ENCODE data around the gene ODAD3.
A peak's percentile ranks its signal among the peaks of the same experiment; 100 is the strongest.
"Not testable (repeated sequence)": the region's sequence is repeated elsewhere in the genome, so short reads cannot be mapped to it uniquely, and the experiment has no call there.

Gene ODAD3

DNA sequence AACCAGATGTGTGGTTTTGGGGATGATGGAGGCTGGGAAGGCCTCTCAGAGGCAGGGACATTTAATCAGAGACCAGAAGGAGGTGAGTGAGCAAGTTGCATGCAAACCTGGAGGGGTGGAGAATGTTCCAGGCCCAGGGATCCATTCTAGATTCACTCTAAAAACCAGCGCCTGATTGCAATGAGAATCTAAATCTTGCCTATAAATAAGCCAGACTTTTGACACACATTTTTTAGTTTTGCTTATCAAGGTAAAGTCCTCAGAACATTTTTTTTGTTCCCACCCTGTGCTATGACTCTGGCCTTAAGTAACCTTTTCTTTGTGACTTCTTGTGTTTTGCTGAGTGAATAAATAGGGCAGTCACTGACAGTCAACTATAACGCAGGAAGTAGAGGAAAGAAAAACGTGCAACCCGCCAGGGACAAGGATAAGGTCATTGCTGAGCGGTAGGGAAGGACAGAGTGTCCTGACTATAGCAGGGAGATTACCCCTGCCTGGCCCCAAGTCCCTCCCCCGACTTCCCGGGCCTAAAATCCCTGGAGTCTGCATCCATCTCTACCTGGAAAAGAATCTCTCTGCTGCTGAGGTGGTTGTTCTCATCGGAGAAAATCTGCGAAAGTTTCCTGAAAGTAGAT lies 30.2 kb downstream of the ODAD3 start:
- DNase-seq (ENCODE audit: low read depth) = no peak

DNA sequence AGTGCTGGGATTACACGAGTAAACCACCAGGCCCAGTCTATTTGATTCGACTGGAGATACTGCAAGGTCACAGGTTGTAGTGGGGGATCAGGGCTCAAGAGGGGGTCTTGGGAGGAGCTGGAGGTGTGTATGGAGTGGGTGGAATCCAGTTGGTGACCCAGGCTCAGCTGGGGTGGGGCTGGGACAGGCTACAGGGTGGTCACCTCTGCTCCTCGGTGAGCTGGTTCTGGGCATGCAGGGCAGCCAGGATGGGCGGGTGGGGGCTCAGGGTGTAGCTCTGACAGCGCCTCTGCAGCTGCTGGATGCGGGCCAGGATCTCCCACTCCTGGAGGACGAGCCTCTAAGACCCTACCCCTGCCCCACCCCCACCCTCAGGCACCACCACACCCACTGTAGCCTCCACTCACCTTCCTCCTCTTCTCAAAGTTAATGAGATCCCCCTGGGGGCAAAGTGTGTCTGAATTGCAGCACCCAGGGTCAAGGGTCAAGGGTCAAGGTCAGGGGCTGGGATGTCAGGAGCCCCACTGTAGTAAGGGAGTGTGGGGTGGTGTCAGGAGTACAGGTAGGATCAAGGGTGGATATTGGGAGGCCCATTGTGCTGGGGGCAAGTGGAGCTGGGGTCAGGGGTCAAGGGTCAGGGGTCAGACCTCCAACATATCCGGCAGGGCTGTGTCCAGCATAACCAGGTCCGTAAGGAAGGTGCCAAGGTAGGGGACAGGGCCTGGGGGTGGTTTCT lies 32.9 kb downstream of the ODAD3 start:
- no peak for DNase-seq (ENCODE audit: low read depth)

DNA sequence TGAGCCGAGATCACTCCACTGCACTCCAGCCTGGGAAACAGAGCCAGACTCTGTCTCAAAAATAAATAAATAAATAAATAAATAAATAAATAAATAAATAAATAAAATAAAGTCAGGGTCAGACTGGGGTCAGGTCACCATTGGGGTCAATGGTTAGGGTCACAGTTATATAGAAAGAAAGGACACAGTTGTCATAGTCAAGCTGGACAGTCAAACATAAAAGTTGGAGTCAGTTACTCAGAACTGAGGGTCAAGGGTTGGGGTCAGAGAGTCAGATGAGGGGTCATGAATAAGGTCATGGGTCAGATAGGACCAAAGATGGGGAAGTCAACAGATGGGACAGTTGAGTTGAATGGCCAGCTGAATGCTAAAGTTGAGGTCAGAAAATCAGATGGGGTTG lies 34.1 kb downstream of the ODAD3 start:
- no peak for DNase-seq (ENCODE audit: low read depth)

DNA sequence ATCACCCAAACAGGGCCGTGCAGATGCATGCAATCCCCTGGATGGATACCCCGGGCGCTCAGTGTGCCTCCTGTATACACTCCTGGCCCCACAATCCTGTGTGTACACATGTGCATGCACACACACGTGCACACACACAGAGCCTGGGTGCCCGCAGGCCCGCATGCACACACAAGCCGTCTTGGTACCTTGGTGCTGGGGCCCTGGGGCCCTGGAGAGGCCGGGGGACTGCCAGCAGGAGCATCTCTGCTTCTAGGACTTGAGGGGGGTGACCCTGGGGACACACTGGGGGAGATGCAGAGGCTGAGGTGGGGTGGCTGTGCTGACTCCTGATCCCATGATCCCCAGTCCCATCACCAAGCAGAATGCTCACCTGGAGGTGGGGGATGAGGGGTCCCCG lies 35.3 kb downstream of the ODAD3 start:
- no peak for DNase-seq (ENCODE audit: low read depth)

DNA sequence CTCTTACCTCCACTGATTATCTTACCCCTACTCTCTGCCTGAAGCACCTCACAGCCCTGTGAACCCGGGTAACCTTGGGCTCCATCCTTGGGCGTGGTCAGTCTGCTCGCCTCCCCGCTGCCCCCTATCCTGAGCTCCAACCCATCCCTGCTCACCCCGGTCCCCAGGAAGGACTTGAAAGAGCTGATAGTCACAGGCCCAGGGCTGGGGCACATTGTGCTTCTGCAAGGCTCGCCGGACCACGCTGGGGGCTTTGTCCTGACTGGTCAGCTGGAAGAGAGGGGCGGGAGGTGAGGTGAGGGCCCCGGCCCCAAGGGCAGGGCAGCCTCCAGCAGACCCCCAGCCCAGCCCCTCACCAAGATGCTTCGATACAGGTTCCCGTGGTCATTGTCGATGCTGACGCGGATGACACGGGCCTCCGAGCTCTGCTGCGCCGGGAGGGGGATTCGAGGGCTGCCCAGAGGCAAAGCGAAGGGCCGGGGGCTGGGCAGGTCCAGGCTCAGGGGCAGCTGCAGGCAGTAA lies 37.8 kb downstream of the ODAD3 start:
- DNase-seq (ENCODE audit: low read depth) = no peak

DNA sequence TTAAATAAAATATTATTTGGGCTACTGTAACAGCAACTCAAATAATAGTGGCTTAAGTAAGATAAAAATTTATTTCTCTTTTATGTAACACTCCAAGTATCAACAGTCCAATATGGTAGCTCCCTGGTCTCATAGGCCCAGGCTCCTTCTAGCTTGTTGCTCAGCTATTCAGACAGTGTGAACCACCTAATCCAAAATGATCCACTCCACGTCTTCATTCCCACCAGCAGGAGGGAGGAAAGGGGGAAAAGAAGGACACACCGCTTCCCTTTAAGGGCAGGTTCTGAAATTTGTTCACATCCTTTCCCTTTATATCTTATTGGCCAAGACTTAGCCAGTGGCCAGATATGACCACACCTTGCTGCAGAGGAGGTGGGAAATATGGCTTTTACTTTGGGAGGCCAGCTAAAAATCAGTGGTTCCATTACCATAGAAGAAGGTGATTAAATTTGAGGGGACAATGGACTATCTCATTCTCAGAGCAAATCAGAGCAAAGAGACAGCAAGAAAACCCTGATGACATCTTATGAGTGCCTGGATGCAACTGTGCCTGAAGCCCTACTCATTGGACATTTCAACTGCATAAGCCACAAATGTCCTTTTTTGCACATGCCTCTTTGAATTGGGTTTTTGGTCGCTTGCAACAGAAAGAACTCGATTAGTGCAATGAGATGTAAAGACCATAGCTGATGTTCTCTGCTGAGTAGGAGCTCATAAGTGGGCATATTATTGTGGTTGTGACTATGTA lies 43.8 kb downstream of the ODAD3 start:
- DNase-seq (ENCODE audit: low read depth) = no peak

DNA sequence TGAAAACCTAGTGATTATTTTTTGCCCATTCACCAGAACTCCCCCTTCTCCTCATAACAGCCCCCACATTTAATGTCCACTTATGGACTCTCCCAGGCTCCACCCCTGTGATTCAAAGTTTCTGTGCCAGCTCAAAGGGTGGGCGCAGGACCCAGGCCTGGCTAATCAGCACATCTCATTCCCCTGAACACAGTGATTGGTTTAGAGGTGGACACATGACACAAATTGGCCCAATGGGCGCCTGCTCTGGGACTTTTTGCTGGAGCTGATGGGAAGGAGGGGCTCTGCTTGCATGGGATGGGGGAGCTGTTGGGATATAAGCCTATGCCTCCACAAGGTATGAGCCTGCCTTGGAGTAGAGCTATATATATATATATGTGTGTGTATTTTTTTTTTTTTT lies 44.6 kb downstream of the ODAD3 start:
- no peak for DNase-seq (ENCODE audit: low read depth)

DNA sequence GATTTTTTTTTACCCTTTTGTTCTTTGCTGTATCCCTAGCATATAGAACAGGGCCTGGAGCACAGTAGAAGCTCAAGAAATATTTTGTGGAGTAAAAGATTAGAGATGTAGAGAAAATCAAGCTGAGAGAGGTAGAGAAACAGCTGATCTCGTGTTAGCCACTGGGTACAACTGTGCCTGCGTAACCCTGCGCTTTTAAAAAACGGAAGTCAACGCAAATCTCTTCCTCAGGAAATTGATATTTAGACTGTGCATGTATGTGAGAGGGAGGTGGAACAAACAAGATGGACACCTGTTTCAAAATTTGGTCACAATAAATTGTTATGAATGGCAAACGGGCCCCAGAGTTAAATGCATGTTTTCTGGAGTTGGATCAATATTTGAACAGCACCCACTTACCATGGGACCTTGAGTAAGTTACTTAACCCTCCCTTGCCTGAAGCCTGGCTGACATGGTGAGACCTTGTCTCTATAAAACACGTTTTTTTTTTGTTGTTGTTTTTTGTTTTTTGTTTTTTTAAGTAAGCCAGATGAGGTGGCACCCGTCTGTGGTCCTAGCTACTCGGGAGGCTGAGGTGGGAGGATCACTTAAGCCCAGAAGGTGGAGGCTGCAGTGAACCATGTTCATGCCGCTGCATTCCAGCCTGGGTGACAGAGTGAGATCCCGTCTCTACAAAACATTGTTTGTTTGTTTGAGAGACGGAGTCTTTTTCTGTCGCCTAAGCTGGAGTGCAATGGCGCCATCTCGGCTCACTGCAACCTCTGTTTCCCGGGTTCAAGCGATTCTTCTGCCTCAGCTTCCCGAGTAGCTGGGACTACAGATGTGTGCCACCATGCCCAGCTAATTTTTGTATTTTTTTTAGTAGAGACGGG lies 47.5 kb downstream of the ODAD3 start:
- DNase-seq (ENCODE audit: low read depth) = no peak

DNA sequence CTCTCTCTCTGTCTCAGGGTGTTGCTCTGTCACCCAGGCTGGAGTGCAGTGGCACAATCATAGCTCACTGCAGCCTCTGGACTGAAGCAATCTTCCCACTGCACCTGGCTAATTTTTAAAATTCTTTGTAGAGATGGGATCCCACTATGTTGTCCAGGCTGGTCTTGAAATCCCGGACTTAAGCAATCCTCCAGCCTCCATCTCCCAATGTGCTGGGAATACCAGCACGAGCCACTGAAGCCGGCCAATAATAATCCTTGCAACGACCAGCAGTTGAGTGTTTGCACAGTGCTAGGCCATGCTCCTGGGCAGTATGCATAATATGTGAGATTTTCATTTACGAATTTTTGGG lies 50.2 kb downstream of the ODAD3 start:
- DNase-seq (ENCODE audit: low read depth) = no peak

DNA sequence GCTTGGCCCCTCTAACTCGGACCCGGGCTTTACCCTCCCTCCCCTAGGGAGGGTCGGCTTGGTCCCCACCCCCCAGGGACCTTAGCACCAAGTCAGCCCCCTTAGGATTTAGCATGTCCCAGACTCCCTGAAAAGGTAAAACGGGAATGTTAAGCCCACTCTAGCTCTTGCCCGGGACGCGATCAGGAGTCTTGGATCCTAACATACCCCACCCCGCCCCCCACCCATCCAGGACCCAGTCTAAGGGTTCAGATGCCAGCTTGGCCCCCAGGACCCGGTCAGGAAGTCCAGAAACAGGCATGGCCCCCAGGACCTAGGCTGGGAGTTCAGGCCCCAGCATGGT lies 51.2 kb downstream of the ODAD3 start:
- DNase-seq (ENCODE audit: low read depth) = no peak

DNA sequence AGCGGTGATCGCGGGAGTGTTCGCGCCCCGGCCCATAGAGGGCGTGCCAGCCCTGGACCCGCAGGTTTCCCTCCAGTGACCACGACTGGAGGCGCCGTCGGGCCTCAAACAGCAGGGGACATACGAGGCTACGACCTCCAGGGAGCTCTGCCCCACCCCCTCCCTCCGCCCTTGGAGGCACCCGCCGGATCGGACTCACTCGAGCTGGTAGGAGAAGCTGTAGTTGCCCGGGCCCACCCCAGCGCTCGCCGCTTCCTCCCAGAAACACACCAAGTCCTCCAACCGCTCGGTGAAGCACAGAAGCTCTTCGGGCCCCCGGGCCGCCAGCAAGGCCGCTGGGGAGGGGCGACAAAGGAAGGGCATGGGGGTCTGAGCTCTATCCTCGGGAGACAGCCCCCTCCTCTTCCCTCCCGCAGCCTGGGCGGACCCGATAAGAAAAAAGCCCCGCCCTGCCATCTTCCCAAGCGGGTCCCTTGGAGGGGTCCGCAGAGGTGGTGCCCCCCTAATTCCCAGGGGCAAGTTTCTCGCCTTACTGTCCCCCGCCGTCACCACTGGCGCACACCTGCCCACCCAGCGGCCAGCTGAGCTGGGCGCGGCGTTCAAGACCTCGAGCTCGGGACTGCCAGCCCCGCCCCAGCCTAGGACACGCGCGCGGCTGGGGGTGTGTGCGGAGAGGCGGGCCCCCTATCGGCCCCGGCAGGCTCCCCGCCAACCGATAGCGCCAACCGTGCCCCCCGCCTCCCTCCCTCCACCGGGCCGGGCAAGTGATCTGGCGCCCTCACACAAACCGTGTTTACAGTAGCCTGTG lies 51.8 kb downstream of the ODAD3 start:
- peak; percentile 84 for DNase-seq (ENCODE audit: low read depth)

DNA sequence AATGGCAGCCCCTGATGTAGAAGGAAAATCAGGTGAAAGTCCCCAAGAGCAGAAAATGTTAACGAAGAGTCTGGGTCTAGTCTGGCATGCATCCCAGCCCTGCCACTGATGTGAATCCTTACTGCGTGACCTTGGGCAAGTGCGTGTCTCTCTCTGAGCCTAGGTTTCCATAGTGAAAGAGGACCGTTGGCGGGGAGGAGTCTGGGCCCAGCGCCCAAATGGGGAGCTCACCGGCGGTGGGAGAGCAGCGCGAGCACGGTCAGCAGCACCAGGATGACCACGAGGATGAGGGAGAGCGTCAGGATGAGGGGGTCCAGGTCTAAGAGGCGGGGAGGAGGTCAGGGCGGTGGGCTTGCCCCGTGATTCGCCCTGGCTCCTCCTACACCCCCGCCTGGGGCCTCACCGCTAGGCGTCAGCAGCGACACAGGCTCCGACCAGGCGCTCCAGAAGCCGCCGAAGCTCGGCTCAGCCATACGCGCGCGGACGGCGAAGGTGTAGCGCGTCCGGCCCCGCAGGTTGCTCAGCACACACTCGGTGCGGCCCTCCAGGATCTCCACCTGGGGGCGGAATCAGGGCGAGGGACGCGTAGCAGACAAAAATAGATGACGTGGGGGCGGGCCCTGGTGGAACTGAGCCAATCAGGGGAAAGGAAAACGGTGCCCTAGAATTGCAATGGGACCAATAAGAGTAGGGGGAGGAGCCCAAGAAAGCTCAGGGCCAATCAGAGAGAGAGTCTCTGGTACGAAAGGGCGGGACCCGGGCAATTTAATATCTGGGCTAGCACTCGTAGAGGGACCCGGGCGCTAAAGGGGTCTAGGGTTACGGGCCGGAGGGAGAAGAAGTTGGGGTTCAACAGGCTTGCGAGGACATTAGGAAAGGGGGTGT lies 54.0 kb downstream of the ODAD3 start:
- peak; percentile 92 for DNase-seq (ENCODE audit: low read depth)

DNA sequence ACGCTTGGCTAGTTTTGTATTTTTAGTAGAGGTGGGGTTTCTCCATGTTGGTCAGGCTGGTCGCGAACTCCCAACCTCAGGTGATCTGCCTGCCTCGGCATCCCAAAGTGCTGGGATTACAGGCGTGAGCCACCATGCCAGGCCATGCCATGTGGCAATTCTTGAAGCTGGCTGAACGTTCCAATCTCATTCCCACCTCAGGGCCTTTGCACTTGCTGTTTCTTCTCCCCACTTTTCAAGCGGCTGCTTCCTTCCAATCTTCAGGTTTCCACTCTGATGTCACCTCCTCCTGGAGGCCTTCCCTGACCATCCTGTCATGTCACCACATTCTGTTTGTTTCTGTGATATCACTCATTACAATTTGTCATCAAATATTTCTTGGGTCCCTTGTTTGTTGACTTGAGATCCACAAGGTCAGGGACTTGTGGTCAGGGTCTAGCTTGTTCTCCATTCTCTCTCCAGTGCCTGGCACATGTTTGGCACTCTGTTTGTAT lies 55.0 kb downstream of the ODAD3 start:
- no peak for DNase-seq (ENCODE audit: low read depth)

DNA sequence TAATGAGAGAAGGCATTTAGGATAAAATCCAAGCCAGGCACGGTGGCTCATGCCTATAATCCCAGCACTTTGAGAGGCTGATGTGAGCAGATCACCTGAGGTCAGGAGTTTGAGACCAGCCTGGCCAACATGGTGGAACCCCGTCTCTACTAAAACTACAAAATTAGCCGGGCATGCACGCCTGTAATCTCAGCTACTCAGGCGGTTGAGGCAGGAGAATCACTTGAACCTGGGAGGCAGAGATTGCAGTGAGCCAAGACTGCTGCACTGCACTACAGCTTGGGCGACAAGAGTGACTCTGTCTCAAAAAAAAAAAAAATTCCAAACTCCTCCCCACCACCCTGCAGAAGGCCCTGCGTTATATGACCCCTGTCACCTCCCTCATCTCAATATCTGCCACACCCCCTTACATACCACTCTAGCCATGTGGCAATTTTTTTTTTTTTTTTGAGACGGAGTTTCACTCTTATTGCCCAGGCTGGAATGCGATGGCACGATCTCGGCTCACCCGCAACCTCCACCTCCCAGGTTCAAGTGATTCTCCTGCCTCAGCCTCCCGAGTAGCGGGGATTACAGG lies 55.6 kb downstream of the ODAD3 start:
- DNase-seq (ENCODE audit: low read depth) = not testable (repeated sequence)

DNA sequence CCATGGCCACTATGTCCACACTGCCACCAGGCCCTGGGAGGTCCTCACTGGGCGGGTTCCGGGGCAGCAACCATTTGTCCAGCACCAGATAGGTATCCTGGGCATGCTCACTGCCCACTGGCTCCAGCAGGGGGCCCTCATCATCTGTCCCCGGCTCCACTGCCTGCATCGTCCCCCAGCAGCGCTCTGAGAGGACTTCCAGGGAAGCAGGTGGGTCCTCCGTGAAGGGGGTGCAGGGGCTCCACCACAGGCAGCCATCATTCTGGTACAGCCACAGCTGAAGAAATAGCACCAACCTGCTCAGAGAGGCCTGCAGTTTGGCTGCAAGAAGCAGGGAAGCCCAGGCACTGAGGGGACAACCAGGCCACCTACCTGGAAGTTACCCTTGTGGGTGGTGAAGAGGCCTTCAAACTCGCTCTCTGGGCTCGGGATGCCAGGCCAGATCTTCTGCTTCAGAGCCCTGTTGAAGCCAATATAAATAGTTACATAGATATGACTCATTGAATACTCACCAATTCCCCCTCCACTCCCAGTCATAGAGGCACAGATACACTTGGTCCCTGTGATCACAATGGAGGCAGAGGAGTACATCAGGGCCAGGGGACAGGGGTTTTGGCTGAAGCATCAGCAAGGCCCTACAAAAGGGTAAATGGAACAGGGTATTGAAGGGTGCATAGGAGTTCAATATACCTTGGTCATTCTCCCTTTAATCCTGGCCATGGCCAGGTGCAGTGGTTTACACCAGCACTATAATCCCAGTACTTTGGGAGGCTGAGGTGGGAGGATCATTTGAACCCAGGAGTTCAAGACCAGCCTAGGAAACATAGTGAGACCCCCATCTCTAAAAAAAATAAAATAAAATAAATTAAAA lies 56.4 kb downstream of the ODAD3 start:
- no peak for DNase-seq (ENCODE audit: low read depth)

DNA sequence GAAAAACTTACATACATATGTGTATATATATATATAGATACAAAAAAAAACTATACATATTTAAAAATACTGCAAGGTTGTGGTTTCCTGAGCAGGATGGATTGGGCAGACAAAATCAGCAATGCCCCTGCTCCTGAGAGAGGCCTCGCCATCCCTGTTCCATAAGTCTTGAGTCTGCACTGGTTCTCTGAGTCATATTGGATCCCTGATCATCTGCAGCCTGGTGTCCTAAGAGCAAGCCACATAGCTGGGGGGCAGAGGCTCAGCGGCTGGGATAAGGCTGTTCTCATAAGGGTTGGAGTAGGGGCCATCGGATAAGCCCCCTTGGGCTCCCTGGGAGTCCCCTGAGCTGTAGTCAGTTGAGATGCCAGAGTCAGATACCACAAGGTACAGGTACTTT lies 57.2 kb downstream of the ODAD3 start:
- DNase-seq (ENCODE audit: low read depth) = no peak

DNA sequence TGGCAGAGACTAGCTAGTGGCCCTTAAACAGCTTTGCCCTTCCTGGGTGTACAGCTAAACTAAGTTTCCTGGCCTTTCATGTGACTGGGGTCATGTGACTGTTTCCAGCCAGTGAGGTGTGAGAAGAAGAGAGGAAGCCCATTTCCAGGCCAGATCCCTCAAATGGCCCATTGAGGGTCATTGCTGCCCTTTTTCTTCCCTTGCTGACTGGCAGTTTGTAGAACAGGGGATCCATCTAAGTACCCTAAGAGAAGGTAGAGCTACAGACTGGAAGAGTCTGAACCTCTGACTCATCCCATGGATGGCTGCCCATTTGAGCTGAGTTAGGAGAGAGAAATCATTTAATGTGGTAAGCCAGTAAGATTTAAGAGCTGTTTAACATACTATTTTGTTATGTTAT lies 57.7 kb downstream of the ODAD3 start:
- no peak for DNase-seq (ENCODE audit: low read depth)

DNA sequence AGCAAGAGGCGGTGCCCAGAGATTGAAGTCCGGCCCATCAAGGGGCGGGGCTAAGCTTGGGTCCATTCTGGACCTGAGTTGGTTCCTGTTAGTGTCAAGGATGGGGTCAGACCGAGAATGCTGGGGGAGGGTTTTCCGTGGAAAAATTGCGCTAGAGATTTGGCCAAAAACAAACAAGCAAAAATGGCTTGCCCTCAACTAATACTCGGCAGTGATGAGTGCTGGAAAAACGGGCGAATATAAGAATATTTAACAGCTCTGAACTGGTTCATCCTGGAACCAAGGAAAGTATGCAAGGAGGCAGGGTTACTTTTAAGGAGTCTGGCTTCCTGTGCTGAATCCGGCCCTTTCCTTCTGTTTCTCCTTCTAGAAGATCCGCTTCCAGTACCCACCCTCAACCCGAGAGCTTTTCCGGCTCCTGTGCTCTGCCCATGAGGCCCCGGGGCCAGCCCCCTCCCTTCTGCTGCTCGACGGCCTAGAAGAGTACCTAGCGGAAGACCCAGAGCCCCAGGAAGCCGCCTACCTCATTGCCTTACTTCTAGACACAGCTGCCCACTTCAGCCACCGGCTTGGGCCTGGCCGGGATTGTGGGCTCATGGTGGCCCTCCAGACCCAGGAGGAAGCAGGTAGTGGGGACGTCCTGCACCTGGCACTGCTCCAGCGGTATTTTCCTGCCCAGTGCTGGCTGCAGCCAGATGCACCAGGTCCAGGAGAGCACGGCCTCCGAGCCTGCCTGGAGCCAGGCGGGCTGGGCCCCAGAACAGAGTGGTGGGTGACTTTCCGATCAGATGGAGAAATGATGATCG lies 59.6 kb downstream of the ODAD3 start:
- no peak for DNase-seq (ENCODE audit: low read depth)

Measured in CMK (cell line).